Kidney (tissue), 14 donors: ENCODE measurements around the gene HMCES. TPM values are rescaled to one million over a fixed set of nuclear protein-coding genes. Genes with fewer than 3 reads are reported as not detected.
"Not testable (repeated sequence)": the region's sequence is repeated elsewhere in the genome, so short reads cannot be mapped to it uniquely, and the experiment has no call there.

Experiments
- DNase-seq, 5 donors: peaks; one replicate each; pipeline ENCODE4 v3.0.0-alpha.2; 2013 to 2020
- FAIRE-seq: peaks from 2 replicates; lab custom pipeline; 2012; peaks lifted over from hg19 to GRCh38; lab: Jason Lieb, UNC
- H3K27ac ChIP-seq, 2 donors: one replicate each; pipeline ENCODE4 v1.7.0; 2013; ENCODE audit warnings: low read depth in 2 of 2, low read length in 2 of 2, inconsistent platforms in 1 of 2
- H3K27me3 ChIP-seq: one replicate; pipeline ENCODE4 v1.7.1; 2013; ENCODE audit warnings: low read length, inconsistent platforms; ENCODE audit not compliant: control insufficient read depth, insufficient read depth
- H3K36me3 ChIP-seq, 3 donors: one replicate each; pipeline versions ENCODE4 v1.7.0 to v1.7.1; 2013; ENCODE audit warnings: low read length in 3 of 3, control low read depth in 1 of 3, inconsistent platforms in 1 of 3; ENCODE audit not compliant: insufficient read depth in 3 of 3, control insufficient read depth in 2 of 3
- H3K4me1 ChIP-seq, 3 donors: one replicate each; pipeline versions ENCODE4 v1.7.0 to v1.7.1; 2013; ENCODE audit warnings: low read length in 3 of 3, inconsistent platforms in 1 of 3, low read depth in 1 of 3; ENCODE audit not compliant: control insufficient read depth in 2 of 3, insufficient read depth in 2 of 3
- H3K4me3 ChIP-seq, 3 donors: one replicate each; pipeline versions ENCODE4 v1.7.0 to v1.8.1; 2013; ENCODE audit warnings: low read length in 3 of 3, control low read depth in 1 of 3, inconsistent platforms in 1 of 3
- H3K9ac ChIP-seq, 3 donors: one replicate each; pipeline versions ENCODE4 v1.7.0 to v1.7.1; 2013; ENCODE audit warnings: low read length in 3 of 3, control low read depth in 1 of 3, inconsistent platforms in 1 of 3
- H3K9me3 ChIP-seq, 3 donors: one replicate each; pipeline versions ENCODE4 v1.7.0 to v1.7.1; 2013; ENCODE audit warnings: low read length in 3 of 3, control low read depth in 1 of 3, inconsistent platforms in 1 of 3; ENCODE audit not compliant: control insufficient read depth in 2 of 3, insufficient read depth in 1 of 3
- intact Hi-C: fragments of 100-400 bp; cut with DNase I; formaldehyde crosslinking; loops from one replicate; pipeline ENCODE4 v1.11.1; 2022
- polyA plus RNA-seq: library from polyadenylated mRNA; stranded (reverse); fragments of 350-450 nt; fragmentation: Illumina TruSeq; extraction: RNeasy Lipid Tissue Mini Kit (QIAGEN cat#74804); gene quantifications from one replicate; pipeline ENCODE4 v1.2.3, GENCODE V29; 2014; ENCODE audit warnings: low read depth, low replicate concordance; ENCODE audit not compliant: insufficient read depth
- total RNA-seq: library from RNA; stranded (reverse); fragmentation: NEBNext Ultra II Directional; extraction: Animal tissue kit (Norgen Biotek cat#: 25700); gene quantifications from one replicate; pipeline ENCODE4 v1.2.1, GENCODE V29; 2021
- TF ChIP-seq, protein P1 (sequence below): IDR thresholded peaks from 3 replicates; pipeline ENCODE4 v1.5.1; 2012; ENCODE audit warnings: mild to moderate bottlenecking, moderate library complexity, borderline replicate concordance; ENCODE audit not compliant: insufficient read depth; ENCODE audit errors: extremely low read depth
- donor health status: control.
- donor health status: control.
- donor health status: control.
- donor health status: control.
- donor health status: control.
- donor health status: DM: yes; HTN: yes; CAD: no.
- donor health status: Normal renal cell carcinoma (clear cell type).

The HMCES gene
- total and polyA plus RNA-seq, 2 donors from 2014 or later: 37.4 to 40.1 TPM

DNA sequence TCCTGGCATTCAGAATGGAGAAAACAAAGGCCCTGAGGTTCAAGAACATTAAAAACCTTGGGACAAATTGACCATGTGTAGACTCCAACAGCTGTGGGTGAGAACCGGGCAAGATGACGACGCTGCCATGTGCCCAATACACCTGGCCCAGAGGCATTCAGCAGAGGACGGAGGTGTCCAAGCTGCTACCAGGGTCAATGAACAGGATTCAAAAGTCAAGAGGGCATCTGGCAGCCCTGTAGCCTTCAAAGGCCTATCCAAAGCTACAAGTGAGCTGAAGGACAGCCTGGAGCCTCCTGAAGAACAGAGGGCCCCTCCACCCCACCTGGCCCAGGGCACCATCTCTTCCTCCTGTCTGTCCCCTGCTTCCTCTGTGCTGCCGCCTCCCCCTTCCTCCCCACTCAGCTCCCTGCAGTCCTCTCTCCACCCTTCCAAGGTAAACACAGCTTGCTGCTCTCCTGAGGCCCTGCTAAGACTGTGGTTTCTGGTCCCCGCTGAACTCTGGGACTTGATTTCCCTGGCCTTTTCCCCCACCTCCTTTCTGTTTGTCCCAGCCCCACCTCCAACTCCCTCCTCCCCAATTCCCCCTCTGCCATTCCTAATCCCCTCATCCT, 57.5 kb downstream of the HMCES start:
- H3K36me3 ChIP-seq: no peaks in the 10 kb centered on the region

DNA sequence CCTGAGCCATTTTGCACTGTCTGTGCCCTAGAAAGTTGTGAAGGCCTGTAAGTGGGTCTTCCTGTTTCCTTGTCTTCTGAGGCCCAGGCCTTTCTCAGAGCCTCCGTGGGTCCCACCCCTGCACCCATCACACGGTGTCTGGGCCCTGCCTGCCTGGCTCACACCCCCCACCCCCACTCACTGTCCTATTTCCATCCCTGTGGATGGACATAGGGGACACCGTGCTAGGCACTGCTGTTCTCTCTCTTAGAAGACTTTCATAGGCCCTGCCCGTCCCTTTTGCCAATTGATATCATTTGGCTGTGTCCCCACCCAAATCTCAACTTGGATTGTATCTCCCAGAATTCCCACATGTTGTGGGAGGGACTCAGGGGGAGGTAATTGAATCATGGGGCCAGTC, 59.0 kb downstream of the HMCES start:
- intact Hi-C loops, H3K27ac ChIP-seq: not testable (repeated sequence)

More for the DNA sequence above, 57.5 kb downstream of the HMCES start:
- intact Hi-C loops: no loop called here
- no peaks in the 10 kb centered on the region for H3K9me3 ChIP-seq
- H3K27ac ChIP-seq: no peak overlapping the region
- TF ChIP-seq, protein P1, sequence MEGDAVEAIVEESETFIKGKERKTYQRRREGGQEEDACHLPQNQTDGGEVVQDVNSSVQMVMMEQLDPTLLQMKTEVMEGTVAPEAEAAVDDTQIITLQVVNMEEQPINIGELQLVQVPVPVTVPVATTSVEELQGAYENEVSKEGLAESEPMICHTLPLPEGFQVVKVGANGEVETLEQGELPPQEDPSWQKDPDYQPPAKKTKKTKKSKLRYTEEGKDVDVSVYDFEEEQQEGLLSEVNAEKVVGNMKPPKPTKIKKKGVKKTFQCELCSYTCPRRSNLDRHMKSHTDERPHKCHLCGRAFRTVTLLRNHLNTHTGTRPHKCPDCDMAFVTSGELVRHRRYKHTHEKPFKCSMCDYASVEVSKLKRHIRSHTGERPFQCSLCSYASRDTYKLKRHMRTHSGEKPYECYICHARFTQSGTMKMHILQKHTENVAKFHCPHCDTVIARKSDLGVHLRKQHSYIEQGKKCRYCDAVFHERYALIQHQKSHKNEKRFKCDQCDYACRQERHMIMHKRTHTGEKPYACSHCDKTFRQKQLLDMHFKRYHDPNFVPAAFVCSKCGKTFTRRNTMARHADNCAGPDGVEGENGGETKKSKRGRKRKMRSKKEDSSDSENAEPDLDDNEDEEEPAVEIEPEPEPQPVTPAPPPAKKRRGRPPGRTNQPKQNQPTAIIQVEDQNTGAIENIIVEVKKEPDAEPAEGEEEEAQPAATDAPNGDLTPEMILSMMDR: no peak
- no peaks in the 10 kb centered on the region for H3K27me3 ChIP-seq
- no peak overlapping the region for H3K4me3 ChIP-seq
- no peak overlapping the region for H3K9ac ChIP-seq
- DNase-seq (peak in 2 of 5 donors; percentile 0 to 43), FAIRE-seq (no peak)
- no peaks in the 10 kb centered on the region for H3K4me1 ChIP-seq

DNA sequence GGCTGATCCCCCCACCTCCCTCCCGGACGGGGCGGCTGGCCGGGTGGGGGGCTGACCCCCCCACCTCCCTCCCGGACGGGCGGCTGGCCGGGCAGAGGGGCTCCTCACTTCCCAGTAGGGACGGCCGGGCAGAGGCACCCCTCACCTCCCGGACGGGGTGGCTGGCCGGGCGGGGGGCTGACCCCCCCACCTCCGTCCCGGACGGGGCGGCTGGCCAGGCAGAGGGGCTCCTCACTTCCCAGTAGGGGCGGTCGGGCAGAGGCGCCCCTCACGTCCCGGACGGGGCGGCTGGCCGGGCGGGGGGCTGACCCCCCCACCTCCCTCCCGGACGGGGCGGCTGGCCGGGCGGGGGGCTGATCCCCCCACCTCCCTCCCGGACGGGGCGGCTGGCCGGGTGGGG, 60.5 kb downstream of the HMCES start:
- H3K9ac ChIP-seq, H3K36me3 ChIP-seq, intact Hi-C loops, H3K4me1 ChIP-seq, FAIRE-seq, H3K9me3 ChIP-seq, H3K27ac ChIP-seq, H3K4me3 ChIP-seq, H3K27me3 ChIP-seq: not testable (repeated sequence)
- DNase-seq: peak in 1 of 5 donors; percentile 51

More for the DNA sequence above, 59.0 kb downstream of the HMCES start:
- H3K9ac ChIP-seq, H3K4me1 ChIP-seq, FAIRE-seq, H3K4me3 ChIP-seq, H3K36me3 ChIP-seq, H3K9me3 ChIP-seq, H3K27me3 ChIP-seq: not testable (repeated sequence)
- peak in 1 of 5 donors; percentile 30 for DNase-seq

DNA sequence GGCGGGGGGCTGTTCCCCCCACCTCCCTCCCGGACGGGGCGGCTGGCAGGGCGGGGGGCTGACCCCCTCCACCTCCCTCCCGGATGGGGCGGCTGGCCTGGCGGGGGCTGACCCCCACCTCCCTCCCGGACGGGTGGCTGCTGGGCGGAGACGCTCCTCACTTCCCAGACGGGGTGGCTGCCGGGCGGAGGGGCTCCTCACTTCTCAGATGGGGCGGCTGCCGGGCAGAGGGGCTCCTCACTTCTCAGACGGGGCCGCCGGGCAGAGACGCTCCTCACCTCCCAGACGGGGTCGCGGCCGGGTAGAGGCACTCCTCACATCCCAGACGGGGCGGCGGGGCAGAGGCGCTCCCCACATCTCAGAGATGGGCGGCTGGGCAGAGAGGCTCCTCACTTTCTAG, 61.2 kb downstream of the HMCES start:
- FAIRE-seq: not testable (repeated sequence)

DNA sequence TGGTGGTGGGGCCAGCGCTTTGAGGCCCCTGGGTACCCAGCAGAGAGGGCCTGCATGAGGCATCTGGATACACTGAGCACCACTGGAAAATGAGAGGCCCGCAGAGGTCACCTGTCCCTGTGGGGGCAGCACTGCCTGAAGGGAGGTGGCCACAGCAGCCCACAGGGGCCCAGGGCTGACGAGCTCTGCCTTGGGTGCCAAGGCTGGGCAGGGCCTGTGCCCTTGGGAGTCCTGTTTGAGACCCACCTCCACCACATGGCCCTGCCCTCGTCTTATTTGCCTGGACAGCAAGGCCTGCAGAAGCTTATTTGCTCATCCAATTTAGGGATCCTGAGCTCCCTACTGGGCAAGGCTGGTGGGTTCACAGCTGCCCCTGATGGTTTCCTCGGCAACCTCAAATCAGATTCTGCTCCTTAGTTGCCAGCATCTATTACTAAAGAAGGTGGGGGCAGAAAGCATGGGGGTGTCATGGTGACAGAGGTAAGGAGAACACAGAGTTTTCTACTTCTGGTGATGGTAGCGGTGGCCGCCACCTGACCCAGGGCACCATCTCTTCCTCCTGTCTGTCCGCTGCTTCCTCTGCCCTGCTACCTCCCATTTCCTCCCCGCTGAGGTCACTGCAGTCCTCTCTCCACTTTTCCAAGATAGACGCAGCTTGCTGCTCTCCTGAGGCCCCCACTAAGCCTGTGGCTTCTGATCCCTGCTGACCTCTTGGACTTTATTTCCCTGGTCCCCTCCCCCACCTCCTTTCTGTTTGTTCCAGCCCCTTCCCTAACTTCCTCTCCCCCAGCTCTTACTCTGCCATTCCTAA, 62.9 kb downstream of the HMCES start:
- H3K27ac ChIP-seq: no peak overlapping the region
- H3K4me1 ChIP-seq: peaks cover 0 to 10% (median 0%) of the 10 kb centered on the region in 3 donors
- no peak overlapping the region for H3K4me3 ChIP-seq
- no peaks in the 10 kb centered on the region for H3K36me3 ChIP-seq
- intact Hi-C loops: no loop called here
- FAIRE-seq (no peak), DNase-seq (peak in 1 of 5 donors; percentile 17)
- TF ChIP-seq, protein P1: no peak
- H3K9me3 ChIP-seq: no peaks in the 10 kb centered on the region
- H3K27me3 ChIP-seq: no peaks in the 10 kb centered on the region
- H3K9ac ChIP-seq: no peak overlapping the region

More for the DNA sequence above, 61.2 kb downstream of the HMCES start:
- intact Hi-C loops, H3K4me3 ChIP-seq, H3K27me3 ChIP-seq, H3K27ac ChIP-seq, H3K4me1 ChIP-seq, H3K9me3 ChIP-seq, H3K36me3 ChIP-seq, H3K9ac ChIP-seq: not testable (repeated sequence)
- peak in 1 of 5 donors; percentile 38 for DNase-seq
